ENCODE results near the gene OR6N1. TPM values are rescaled to one million over a fixed set of nuclear protein-coding genes. Genes with fewer than 3 reads are reported as not detected.

The OR6N1 gene
- total and polyA plus RNA-seq, 9 of the 15 experiments (the other 6 are each of a cell fraction or from before 2014, with no cell fraction given): 0.01 to 0.07 TPM; not detected in 7

DNA sequence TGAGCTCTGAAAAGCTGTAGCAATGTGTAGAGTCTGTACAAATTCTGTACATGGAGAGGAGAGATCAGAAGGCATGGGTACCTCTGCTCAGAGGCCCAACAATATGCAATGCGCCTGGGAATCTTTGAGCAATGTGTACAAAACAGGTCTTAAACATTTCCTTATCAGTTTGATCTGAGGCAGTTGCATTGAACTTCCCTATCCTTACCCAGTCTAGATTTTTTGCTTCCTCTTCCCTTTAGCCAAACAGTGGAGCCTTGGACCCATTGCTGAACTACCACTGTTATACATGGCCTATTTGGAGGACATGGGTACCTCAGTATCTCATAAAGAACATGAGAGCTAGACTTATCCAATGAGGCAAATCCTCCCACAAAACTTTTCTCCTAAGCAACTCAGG is 46.6 kb upstream of the OR6N1 start:
- H3K9me3 ChIP-seq (replicated peaks; ENCODE audit: control insufficient read depth, insufficient read depth, low read depth, low read length): peaks cover under 1% of the 10 kb centered on the region; the same call in 1 of the 2 replicates
- WGBS (ENCODE audit: insufficient coverage, low coverage, missing lambda C conversion rate): 25% methylated on average over 1 of the region's 1 CpG
- H2AFZ ChIP-seq (ENCODE audit: low read depth, low read length): peak overlapping the region; percentile 81
- peaks cover 0 to 33% of the 10 kb centered on the region in 2 experiments; a peak in 3 of 5 replicates for H3K4me1 ChIP-seq (replicated peaks in 1 of 2; ENCODE audit: control insufficient read depth in 2 of 2, insufficient read depth in 2 of 2, low read length in 2 of 2)
- ChIA-PET POLR2A (interaction anchor here (0.6 to 2.9 kb wide), 4 partner anchors 10 to 270 kb away, joined by 3 to 21 read pairs (median 4); no protein-coding TSS in a partner anchor), CTCF (ENCODE audit: low intra/inter-chr PET ratio) (no interaction called here)
- peak overlapping the region in 1 of 2 experiments; percentile 60; a peak in 2 of 4 replicates for H3K9ac ChIP-seq (ENCODE audit: insufficient read depth in 1 of 2, low read depth in 2 of 2, low read length in 2 of 2)
- no peaks in the 10 kb centered on the region for H3K9me1 ChIP-seq (ENCODE audit: control insufficient read depth, insufficient read depth, low read length)
- no peak overlapping the region for H3K4me3 ChIP-seq
- DNase-seq (ENCODE audit: extremely low read depth in 1 of 4, low spot score in 3 of 4) (peak in 1 of 4 experiments; percentile 13), FAIRE-seq (no peak), ATAC-seq (peak; percentile 54)
- no peaks in the 10 kb centered on the region for H3K79me2 ChIP-seq (ENCODE audit: control insufficient read depth, insufficient read depth, low read length)
- intact Hi-C loops (cut with micrococcal nuclease) (loop anchor here (5.0 to 10.0 kb wide), 2 partner anchors 131 to 256 kb away; partner anchors contain the start of genes AIM2 and SPTA1), in situ Hi-C loops (cut with MboI) (no loop called here)
- H3K36me3 ChIP-seq (ENCODE audit: control insufficient read depth, insufficient read depth, low read length): no peaks in the 10 kb centered on the region
- H4K20me1 ChIP-seq (replicated peaks; ENCODE audit: control insufficient read depth, insufficient read depth, low read length): no peaks in the 10 kb centered on the region
- no peaks in the 10 kb centered on the region for H3K27me3 ChIP-seq (ENCODE audit: control insufficient read depth in 2 of 2, insufficient read depth in 2 of 2, low read length in 2 of 2)
- H3K4me2 ChIP-seq (ENCODE audit: insufficient read depth, low read length): peak overlapping the region; percentile 47; the same call in 1 of the 2 replicates
- peak overlapping the region; percentile 88 for H3K27ac ChIP-seq (ENCODE audit: extremely low read depth, low read depth, low read length)
- BruUV-seq (replicated peaks): no TSS peak
- TF ChIP-seq, protein P1, sequence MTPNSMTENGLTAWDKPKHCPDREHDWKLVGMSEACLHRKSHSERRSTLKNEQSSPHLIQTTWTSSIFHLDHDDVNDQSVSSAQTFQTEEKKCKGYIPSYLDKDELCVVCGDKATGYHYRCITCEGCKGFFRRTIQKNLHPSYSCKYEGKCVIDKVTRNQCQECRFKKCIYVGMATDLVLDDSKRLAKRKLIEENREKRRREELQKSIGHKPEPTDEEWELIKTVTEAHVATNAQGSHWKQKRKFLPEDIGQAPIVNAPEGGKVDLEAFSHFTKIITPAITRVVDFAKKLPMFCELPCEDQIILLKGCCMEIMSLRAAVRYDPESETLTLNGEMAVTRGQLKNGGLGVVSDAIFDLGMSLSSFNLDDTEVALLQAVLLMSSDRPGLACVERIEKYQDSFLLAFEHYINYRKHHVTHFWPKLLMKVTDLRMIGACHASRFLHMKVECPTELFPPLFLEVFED (CRISPR knock-in tag; conservative IDR thresholded peaks at IDR 0.05): 0 out of 2 replicates have a peak, but pooled peaks have one; percentile 18
- no peak for TF ChIP-seq ZNF79 (CRISPR knock-in tag; IDR thresholded peaks at IDR 0.05; ENCODE audit: low read depth)
- TF ChIP-seq, protein P2, sequence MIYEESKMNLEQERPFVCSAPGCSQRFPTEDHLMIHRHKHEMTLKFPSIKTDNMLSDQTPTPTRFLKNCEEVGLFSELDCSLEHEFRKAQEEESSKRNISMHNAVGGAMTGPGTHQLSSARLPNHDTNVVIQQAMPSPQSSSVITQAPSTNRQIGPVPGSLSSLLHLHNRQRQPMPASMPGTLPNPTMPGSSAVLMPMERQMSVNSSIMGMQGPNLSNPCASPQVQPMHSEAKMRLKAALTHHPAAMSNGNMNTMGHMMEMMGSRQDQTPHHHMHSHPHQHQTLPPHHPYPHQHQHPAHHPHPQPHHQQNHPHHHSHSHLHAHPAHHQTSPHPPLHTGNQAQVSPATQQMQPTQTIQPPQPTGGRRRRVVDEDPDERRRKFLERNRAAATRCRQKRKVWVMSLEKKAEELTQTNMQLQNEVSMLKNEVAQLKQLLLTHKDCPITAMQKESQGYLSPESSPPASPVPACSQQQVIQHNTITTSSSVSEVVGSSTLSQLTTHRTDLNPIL (CRISPR knock-in tag; IDR thresholded peaks at IDR 0.05): 0 out of 2 replicates have a peak, but pooled peaks have one; percentile 67
- TF ChIP-seq, protein P3, sequence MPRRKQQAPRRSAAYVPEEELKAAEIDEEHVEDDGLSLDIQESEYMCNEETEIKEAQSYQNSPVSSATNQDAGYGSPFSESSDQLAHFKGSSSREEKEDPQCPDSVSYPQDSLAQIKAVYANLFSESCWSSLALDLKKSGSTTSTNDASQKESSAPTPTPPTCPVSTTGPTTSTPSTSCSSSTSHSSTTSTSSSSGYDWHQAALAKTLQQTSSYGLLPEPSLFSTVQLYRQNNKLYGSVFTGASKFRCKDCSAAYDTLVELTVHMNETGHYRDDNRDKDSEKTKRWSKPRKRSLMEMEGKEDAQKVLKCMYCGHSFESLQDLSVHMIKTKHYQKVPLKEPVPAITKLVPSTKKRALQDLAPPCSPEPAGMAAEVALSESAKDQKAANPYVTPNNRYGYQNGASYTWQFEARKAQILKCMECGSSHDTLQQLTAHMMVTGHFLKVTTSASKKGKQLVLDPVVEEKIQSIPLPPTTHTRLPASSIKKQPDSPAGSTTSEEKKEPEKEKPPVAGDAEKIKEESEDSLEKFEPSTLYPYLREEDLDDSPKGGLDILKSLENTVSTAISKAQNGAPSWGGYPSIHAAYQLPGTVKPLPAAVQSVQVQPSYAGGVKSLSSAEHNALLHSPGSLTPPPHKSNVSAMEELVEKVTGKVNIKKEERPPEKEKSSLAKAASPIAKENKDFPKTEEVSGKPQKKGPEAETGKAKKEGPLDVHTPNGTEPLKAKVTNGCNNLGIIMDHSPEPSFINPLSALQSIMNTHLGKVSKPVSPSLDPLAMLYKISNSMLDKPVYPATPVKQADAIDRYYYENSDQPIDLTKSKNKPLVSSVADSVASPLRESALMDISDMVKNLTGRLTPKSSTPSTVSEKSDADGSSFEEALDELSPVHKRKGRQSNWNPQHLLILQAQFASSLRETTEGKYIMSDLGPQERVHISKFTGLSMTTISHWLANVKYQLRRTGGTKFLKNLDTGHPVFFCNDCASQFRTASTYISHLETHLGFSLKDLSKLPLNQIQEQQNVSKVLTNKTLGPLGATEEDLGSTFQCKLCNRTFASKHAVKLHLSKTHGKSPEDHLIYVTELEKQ (CRISPR knock-in tag; IDR thresholded peaks at IDR 0.05): no peak
- TF ChIP-seq ZKSCAN8 (CRISPR knock-in tag; IDR thresholded peaks at IDR 0.05): 0 out of 2 replicates have a peak, but pooled peaks have one; percentile 50
- no peak for TF ChIP-seq SMC3 (conservative IDR thresholded peaks at IDR 0.05; ENCODE audit: insufficient read depth, low read depth, low read length)
- TF ChIP-seq, protein P4, sequence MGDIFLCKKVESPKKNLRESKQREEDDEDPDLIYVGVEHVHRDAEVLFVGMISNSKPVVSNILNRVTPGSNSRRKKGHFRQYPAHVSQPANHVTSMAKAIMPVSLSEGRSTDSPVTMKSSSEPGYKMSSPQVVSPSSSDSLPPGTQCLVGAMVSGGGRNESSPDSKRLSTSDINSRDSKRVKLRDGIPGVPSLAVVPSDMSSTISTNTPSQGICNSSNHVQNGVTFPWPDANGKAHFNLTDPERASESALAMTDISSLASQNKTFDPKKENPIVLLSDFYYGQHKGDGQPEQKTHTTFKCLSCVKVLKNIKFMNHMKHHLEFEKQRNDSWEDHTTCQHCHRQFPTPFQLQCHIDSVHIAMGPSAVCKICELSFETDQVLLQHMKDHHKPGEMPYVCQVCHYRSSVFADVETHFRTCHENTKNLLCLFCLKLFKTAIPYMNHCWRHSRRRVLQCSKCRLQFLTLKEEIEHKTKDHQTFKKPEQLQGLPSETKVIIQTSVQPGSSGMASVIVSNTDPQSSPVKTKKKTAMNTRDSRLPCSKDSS (IDR thresholded peaks at IDR 0.05; ENCODE audit: low read depth, partially characterized antibody): no peak
- no peak for TF ChIP-seq C11orf30 (IDR thresholded peaks at IDR 0.05; ENCODE audit: low read depth)
- TF ChIP-seq, protein P5, sequence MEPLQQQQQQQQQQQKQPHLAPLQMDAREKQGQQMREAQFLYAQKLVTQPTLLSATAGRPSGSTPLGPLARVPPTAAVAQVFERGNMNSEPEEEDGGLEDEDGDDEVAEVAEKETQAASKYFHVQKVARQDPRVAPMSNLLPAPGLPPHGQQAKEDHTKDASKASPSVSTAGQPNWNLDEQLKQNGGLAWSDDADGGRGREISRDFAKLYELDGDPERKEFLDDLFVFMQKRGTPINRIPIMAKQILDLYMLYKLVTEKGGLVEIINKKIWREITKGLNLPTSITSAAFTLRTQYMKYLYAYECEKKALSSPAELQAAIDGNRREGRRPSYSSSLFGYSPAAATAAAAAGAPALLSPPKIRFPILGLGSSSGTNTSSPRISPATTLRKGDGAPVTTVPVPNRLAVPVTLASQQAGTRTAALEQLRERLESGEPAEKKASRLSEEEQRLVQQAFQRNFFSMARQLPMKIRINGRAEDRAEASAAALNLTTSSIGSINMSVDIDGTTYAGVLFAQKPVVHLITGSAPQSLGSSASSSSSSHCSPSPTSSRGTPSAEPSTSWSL (CRISPR knock-in tag; IDR thresholded peaks at IDR 0.05; ENCODE audit: borderline replicate concordance): no peak
- no peak for TF ChIP-seq PTRF (tag; IDR thresholded peaks at IDR 0.05)

Data from K562 (cell line).